GM10266 (cell line): ENCODE data around the gene ZSWIM5.

Experiments used
- DNase-seq: peaks from one replicate; pipeline ENCODE4 v3.0.0; 2012; ENCODE audit errors: extremely low spot score
- TF ChIP-seq, protein P1 (sequence below): IDR thresholded peaks from 2 replicates; pipeline ENCODE4 v1.5.1; 2012; ENCODE audit warnings: mild to moderate bottlenecking, low read depth; ENCODE audit not compliant: control insufficient read depth, insufficient read depth; ENCODE audit errors: missing control alignments

Gene ZSWIM5

DNA sequence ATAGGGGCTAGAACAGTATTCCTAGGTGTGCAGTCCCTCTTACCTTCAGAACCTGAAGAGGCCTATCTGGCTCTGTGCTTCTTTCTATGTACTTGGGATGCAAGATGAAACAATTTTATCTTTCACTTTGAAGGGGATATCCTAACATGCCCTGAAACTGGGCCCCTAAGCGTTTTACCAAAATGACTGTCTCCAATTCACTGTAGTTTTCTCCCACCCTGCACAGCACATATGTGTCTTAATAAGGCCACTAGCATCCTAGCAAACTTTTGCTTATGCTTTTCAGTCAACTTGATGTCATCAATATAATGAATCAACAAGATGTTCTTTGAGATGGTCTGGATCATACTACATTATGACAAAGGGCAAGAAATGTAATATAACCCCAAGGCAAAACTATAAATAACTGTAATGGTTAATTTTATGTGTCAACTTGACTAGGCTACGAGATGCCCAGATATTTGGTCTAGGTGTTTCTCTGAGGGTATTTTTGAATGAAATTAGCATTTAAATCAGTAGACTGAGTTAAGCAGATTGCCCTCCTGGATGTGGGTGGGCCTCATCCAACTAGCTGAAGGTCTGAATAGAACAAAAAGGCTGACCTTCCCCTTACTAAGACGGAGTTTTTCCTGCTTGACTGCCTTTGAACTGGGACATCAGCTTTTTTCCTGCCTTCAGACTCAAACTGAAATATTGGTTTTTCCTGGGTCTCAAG, 9.2 kb upstream of the ZSWIM5 start:
- DNase-seq = no peak
- TF ChIP-seq, protein P1, sequence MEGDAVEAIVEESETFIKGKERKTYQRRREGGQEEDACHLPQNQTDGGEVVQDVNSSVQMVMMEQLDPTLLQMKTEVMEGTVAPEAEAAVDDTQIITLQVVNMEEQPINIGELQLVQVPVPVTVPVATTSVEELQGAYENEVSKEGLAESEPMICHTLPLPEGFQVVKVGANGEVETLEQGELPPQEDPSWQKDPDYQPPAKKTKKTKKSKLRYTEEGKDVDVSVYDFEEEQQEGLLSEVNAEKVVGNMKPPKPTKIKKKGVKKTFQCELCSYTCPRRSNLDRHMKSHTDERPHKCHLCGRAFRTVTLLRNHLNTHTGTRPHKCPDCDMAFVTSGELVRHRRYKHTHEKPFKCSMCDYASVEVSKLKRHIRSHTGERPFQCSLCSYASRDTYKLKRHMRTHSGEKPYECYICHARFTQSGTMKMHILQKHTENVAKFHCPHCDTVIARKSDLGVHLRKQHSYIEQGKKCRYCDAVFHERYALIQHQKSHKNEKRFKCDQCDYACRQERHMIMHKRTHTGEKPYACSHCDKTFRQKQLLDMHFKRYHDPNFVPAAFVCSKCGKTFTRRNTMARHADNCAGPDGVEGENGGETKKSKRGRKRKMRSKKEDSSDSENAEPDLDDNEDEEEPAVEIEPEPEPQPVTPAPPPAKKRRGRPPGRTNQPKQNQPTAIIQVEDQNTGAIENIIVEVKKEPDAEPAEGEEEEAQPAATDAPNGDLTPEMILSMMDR = no peak

DNA sequence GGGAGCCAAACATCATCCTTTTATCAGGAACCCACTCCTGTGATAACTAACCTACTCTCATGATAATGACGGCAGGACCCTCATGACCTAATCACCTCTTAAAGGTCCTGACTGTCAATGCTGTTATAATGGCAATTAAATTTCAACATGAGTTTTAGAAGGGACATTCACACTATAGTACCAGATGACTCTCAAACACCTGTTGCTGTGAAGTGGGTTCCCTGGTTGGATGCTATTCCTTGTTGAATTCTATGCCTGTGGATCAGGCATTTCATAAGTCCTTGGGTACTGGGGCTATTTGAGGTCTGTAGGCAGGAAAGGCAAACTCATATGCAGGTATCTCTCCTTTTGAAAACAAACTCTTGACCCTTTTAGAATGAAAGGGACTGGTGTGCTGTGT, 7.5 kb upstream of the ZSWIM5 start:
- DNase-seq = no peak
- TF ChIP-seq, protein P1 = no peak

DNA sequence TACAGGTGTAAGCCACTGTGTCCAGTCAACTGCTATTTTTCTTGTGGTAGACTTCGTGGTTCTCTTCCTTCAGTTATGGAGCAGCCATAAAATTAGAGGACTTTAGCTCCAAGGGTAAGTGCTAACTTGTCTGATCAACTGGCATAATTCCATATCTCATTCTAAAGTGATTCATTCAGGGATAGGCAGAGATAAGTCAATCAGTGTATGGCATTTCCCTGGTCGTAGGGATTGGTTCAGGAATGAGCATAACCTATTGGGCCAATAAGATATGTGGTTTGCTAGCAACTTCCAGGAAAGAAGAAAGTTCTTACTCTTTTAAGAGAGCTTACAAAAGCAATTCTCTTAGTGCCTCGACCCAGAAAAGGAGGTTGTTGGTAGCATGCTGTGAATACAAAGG, 4.7 kb upstream of the ZSWIM5 start:
- TF ChIP-seq, protein P1 = no peak
- no peak for DNase-seq

DNA sequence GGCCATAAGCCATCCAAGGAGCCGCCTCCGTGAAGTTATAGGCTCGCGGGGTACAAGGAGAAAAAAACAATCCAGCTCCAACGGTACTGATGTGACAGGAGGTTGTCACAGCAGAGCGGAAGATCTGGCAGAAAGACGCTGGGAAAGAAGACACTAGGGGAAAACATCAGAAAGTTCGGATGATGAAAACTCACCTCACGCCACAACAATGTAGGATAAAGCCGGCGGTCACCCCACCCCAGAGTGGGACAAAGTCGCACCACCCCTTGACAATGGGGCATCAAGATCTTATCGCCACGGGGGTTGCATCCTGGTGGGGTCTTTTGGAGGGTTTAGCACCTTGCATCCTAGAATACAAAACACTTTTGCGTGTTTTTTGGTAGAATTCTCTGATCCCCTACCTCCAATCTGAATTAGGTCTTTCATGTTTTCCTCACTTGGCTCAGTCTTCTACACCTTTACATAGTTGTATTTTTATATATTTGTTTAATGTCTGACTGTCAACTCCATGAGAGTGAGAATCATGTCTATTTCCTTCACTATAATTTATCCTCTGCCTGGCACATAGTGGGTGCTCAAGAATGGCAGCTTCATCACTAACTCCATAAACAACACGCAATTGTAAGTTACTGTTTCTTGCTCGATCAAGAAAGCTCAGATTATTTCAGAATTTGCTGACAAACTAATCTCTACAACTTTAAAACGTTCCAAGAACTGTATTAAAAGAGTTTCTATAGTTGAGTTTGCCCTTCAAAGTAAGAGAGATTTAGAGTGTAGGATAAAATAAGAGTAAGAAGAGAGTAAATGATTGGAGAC, 611 bp upstream of the ZSWIM5 start:
- no peak for DNase-seq
- TF ChIP-seq, protein P1 = no peak

DNA sequence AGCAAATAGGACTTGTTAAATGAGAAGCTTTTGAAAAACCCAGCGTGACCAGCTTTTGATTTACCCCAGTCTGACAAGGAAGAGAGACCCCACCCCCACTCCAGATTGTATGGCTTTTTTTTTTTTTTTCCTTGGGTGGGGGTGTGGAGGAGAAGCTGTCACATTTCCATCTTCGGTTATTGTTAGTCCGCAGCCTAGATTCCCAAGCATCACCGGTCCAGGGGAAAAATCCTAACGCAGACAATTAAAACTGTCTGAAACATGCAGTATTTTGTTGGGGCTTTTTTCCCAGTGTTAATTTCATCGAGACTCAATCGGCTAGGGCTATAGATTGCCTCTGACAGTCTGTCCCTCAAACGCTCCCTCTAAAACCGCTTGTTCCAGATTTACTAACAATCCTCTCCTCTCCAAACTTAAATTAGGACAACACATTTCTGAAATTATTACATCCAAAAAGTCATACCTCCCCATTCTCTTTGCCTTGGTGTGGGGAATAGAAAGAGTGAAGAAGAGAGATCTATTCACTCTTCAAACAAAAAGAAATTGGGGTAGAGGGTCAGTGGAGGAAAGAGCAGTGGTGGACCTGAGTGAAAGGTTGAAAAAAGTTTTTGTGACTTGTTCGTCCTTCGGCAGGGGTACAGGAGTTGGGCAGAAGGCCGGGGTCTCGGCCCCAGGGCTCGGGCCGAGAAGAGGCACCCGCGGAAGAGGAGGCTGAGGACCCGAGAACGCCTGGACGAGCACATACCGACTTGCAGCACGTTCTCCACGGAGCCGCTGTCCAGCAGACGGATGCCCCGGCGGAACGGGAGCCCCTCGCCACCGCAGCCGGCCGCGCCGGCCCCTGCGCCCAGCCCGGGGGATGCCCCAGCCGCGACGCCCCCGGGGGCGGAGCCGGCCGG, 1.1 kb downstream of the ZSWIM5 start:
- TF ChIP-seq, protein P1 = no peak
- DNase-seq = no peak

DNA sequence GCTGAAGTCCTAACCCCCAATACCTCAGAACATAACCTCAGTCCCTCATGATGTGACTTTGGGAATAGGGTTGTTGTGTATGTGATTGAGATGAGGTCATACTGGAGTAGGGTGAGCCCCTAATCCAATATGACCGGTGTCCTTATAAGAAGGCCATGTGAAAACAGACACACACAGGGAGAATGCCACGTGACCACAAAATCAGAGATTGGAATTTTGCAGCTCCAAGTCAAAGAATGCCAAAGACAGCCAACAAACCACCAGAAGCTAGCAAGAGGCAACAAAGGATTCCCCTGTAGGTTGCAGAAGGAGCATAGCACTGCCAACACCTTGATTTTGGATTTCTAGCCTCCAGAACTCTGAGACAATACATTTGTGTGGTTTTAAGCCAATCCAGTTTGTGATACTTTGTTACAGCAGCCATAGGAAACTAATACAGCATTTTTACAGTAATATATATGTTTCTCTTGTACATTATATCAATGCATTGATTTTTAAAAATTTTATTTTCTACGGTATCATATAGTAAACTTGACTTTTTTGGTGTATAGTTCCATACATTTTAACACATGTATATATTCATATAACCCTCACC, 5.4 kb downstream of the ZSWIM5 start:
- TF ChIP-seq, protein P1 = no peak
- DNase-seq = no peak
